ENCODE results near the gene OAS3.

GRCh38 chr12:112907415-112908157 lies 30.7 kb upstream of the OAS3 start:
- TF ChIP-seq CTCF (IDR thresholded peaks at IDR 0.05) (no peak), ELF4 (CRISPR knock-in tag; IDR thresholded peaks at IDR 0.05; ENCODE audit: low read depth) (no peak), JUN (CRISPR knock-in tag; IDR thresholded peaks at IDR 0.05) (no peak)

Measured in WTC11 (cell line).